Lung (tissue), 12 donors: ENCODE data around the gene ACER1. TPM values are rescaled to one million over a fixed set of nuclear protein-coding genes. Genes with fewer than 3 reads are reported as not detected.

Source experiments
- ATAC-seq: fragments of 200-7000 bp; cut with Tn5 transposase; one replicate; pipeline ENCODE4 v1.9.1; 2020; ENCODE audit warnings: moderate number of reproducible peaks; ENCODE audit not compliant: insufficient read depth, low FRiP score
- DNase-seq, 3 donors: peaks; one replicate each; pipeline ENCODE4 v3.0.0-alpha.2; 2013 to 2017
- H3K27ac ChIP-seq, 2 donors: one replicate each; pipeline ENCODE4 v1.5.1; 2013; ENCODE audit warnings: mild to moderate bottlenecking in 2 of 2, moderate library complexity in 2 of 2, control low read depth in 1 of 2, inconsistent platforms in 1 of 2, low read depth in 1 of 2, low read length in 1 of 2
- H3K27me3 ChIP-seq, 3 donors: one replicate each; pipeline ENCODE4 v1.5.1; 2013; ENCODE audit warnings: low read length in 2 of 3; ENCODE audit not compliant: control insufficient read depth in 3 of 3, insufficient read depth in 3 of 3
- H3K36me3 ChIP-seq, 4 donors: one replicate each; pipeline ENCODE4 v1.5.1; 2013; ENCODE audit warnings: low read length in 4 of 4, mild to moderate bottlenecking in 1 of 4, moderate library complexity in 1 of 4; ENCODE audit not compliant: control insufficient read depth in 4 of 4, insufficient read depth in 4 of 4
- H3K4me1 ChIP-seq, 5 donors: one replicate each; pipeline ENCODE4 v1.5.1; 2013; ENCODE audit warnings: low read length in 5 of 5, mild to moderate bottlenecking in 2 of 5, moderate library complexity in 1 of 5; ENCODE audit not compliant: control insufficient read depth in 5 of 5, insufficient read depth in 5 of 5
- H3K4me3 ChIP-seq: one replicate; pipeline ENCODE4 v1.5.1; 2013; ENCODE audit warnings: mild to moderate bottlenecking, control low read depth, moderate library complexity
- H3K9ac ChIP-seq, 2 donors: one replicate each; pipeline ENCODE4 v1.5.1; 2013; ENCODE audit warnings: low read length in 2 of 2, control low read depth in 1 of 2; ENCODE audit not compliant: insufficient read depth in 1 of 2
- H3K9me3 ChIP-seq, 4 donors: one replicate each; pipeline ENCODE4 v1.5.1; 2013; ENCODE audit warnings: low read length in 3 of 4, mild to moderate bottlenecking in 1 of 4, moderate library complexity in 1 of 4; ENCODE audit not compliant: control insufficient read depth in 4 of 4, insufficient read depth in 3 of 4
- WGBS, 2 donors: extraction: QIAGEN DNeasy Blood & Tissue Kit; methylation state at CpG; one replicate each; pipeline ENCODE4 v1.1.7; 2013; 5-methylcytosine and 5-hydroxymethylcytosine counted together
- polyA plus RNA-seq, 2 donors: library from polyadenylated mRNA; stranded (reverse); fragments of 200-250 nt; gene quantifications; one replicate each; pipeline ENCODE4 v1.2.1, GENCODE V29; 2013
- total RNA-seq, 2 donors: library from RNA; depleted of rRNA in 1 of 2; stranded (reverse); fragments of >200 nt in 1 of 2; gene quantifications; one replicate each; pipeline ENCODE4 v1.2.1, GENCODE V29; 2014 to 2021
- TF ChIP-seq, protein P1 (sequence below): IDR thresholded peaks from 2 replicates; pipeline ENCODE4 v1.5.1; 2012; ENCODE audit warnings: mild to moderate bottlenecking; ENCODE audit errors: control extremely low read depth, extremely low read depth
- donor health status: control.
- donor health status: control.
- donor health status: Bipolar disorder and iron deficiency.
- donor health status: healthy.
- donor health status: DM: yes; HTN: yes; CAD: no.

Gene ACER1
- total and polyA plus RNA-seq, 4 donors: 0.06 TPM; not detected in 3

DNA sequence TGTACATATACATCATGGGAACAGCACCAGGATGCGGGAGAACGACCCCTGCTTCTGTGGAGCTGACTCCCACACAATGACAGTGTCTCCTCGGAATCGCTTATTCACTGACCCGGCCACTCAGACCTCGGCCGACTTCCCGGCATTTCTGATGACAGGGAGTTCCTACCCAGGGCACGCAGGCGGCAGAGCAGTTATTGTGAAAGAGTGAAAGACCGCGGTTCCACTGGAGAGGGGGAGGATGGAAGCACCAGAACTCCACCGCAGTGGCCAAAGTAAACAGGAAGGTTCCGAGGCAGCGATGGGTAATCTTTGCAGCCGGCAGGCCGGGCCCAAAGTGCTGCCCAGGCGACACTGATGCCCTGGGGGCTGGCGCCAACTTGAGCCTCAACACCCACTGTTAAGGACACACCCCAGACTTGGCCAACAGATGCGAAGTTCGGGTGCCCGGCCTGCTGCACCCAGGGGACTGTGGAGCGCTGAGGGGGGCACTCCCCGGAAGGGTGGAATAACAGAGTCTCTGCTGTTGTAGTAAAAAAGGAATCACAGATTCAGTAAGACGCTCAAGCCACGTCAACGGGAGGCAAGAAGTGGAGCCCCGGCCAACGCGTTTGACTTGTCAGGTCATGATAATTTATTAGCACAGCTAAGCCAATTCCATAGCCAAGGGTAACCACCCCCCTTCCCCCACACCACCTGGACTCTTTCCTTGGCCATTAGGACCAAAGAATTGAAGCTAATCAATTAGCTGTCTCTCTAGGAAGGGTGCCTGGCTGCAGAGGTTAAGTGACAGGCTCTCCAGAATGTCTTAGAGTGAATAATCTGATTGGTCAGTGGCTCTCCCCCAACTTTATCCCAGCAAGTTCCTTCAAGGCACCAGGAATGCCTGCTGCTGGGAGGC is 59.5 kb downstream of the ACER1 start:
- Histone ChIP-seq H3K9ac (no peak overlapping the region), H3K4me1 (peaks cover 48 to 89% (median 68%) of the 10 kb centered on the region in 5 donors), H3K4me3 (no peak overlapping the region), H3K27me3 (no peaks in the 10 kb centered on the region), H3K36me3 (peaks cover 0 to 21% (median 10%) of the 10 kb centered on the region in 4 donors), H3K27ac (peak overlapping the region; percentile 91 to 98), H3K9me3 (no peaks in the 10 kb centered on the region)
- 9 to 12% methylated on average over 30 of the region's 30 CpGs for WGBS, 2 donors
- TF ChIP-seq, protein P1, sequence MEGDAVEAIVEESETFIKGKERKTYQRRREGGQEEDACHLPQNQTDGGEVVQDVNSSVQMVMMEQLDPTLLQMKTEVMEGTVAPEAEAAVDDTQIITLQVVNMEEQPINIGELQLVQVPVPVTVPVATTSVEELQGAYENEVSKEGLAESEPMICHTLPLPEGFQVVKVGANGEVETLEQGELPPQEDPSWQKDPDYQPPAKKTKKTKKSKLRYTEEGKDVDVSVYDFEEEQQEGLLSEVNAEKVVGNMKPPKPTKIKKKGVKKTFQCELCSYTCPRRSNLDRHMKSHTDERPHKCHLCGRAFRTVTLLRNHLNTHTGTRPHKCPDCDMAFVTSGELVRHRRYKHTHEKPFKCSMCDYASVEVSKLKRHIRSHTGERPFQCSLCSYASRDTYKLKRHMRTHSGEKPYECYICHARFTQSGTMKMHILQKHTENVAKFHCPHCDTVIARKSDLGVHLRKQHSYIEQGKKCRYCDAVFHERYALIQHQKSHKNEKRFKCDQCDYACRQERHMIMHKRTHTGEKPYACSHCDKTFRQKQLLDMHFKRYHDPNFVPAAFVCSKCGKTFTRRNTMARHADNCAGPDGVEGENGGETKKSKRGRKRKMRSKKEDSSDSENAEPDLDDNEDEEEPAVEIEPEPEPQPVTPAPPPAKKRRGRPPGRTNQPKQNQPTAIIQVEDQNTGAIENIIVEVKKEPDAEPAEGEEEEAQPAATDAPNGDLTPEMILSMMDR: no peak
- ATAC-seq (peak; percentile 71), DNase-seq (peak; percentile 62 to 80 (median 72))

DNA sequence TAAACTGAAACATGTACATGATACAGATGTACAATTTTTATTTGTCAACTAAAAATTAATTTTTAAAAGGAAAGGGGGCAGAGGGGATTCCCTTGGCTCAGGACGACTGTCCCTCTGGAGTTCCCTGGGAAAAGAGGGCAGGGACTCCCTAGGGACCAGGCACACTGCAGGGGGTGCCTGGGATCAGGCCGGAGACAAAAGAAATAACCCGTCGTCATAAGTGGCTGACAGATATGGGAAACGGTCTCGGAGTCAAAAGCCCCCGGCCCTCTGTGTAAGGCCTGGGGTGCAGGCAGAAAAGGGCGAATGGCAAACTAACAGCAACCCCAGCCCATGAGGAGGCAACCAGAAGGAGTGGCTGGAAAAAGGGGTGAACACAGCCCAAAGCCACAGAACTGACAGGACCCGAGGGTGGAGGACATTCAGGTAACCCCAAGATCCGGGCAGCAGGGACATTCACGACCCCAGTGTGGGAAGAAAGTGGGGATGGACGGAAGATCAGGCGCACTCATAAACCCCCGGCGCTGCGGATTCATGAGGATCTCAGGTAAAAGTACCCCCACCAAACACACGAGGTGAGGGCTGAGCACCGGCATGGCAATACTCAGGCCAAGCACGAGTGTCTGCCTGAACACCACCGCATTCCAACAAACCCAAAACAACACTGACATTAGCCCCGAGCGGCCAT is 60.4 kb downstream of the ACER1 start:
- Histone ChIP-seq H3K9me3 (no peaks in the 10 kb centered on the region), H3K27me3 (no peaks in the 10 kb centered on the region), H3K27ac (peak overlapping the region; percentile 91 to 98), H3K9ac (no peak overlapping the region), H3K4me1 (peaks cover 43 to 83% (median 69%) of the 10 kb centered on the region in 5 donors), H3K36me3 (peaks cover 3 to 25% (median 11%) of the 10 kb centered on the region in 4 donors), H3K4me3 (no peak overlapping the region)
- ATAC-seq: no peak
- TF ChIP-seq, protein P1: no peak
- no peak for DNase-seq
- WGBS, 2 donors: 70 to 75% methylated on average over 22 of the region's 22 CpGs

DNA sequence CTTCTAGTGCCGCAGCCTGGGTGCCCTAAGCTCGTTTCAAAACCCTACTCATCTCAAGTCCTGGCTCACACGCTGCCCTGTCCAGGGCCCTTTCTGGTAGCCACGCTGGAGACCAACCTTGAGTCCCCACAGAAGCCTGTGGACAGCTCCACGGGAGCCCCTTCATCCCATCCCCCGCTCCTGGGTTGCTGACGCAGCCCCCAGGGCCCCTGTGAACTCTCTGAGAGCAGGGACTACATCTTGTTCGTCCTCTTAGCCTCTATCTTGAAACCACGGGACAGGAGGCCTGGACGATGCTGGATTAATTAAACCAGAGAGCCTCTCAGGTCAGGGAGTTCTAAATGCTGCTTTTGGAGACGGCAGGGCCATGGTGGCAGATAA is 61.0 kb downstream of the ACER1 start:
- WGBS, 2 donors: 39 to 63% methylated on average over 11 of the region's 11 CpGs
- Histone ChIP-seq H3K9ac (no peak overlapping the region), H3K4me3 (no peak overlapping the region), H3K27me3 (no peaks in the 10 kb centered on the region), H3K27ac (peak overlapping the region; percentile 74 to 98), H3K36me3 (peaks cover 3 to 25% (median 13%) of the 10 kb centered on the region in 4 donors), H3K4me1 (peaks cover 38 to 78% (median 64%) of the 10 kb centered on the region in 5 donors), H3K9me3 (peaks cover 0 to 1% (median 0%) of the 10 kb centered on the region in 4 donors)
- ATAC-seq (no peak), DNase-seq (no peak)
- TF ChIP-seq, protein P1: no peak
